Natural killer cell (primary cell): ENCODE results near the gene UGT1A8. TPM values are rescaled to one million over a fixed set of nuclear protein-coding genes. Genes with fewer than 3 reads are reported as not detected.
"Not testable (repeated sequence)": the region's sequence is repeated elsewhere in the genome, so short reads cannot be mapped to it uniquely, and the experiment has no call there.

Experiments
- ATAC-seq, 3 donors: fragments of 150-1000 bp in 2 of 3; fragments of 200-7000 bp in 1 of 3; cut with Tn5 transposase; 1 replicate in 1 of 3; 2 replicates in 2 of 3; pipeline ENCODE4 v1.10.0; 2021; ENCODE audit warnings: mild to moderate bottlenecking in 2 of 3, moderate library complexity in 2 of 3
- DNase-seq, 2 donors: peaks; one replicate each; pipeline versions ENCODE4 v3.0.0 to v3.0.0-alpha.2; 2013 to 2021; ENCODE audit warnings: mixed read lengths in 1 of 2
- H3K27ac ChIP-seq: one replicate; pipeline ENCODE4 v1.5.1; 2013; ENCODE audit warnings: mild to moderate bottlenecking, low read length
- H3K27me3 ChIP-seq: one replicate; pipeline ENCODE4 v1.6.1; 2013; ENCODE audit warnings: low read length; ENCODE audit not compliant: control insufficient read depth, insufficient read depth
- H3K36me3 ChIP-seq: one replicate; pipeline ENCODE4 v1.6.1; 2013; ENCODE audit warnings: low read length; ENCODE audit not compliant: control insufficient read depth, insufficient read depth
- H3K4me1 ChIP-seq: one replicate; pipeline ENCODE4 v1.6.1; 2013; ENCODE audit warnings: low read length; ENCODE audit not compliant: control insufficient read depth, insufficient read depth
- H3K4me3 ChIP-seq: one replicate; pipeline ENCODE4 v1.5.1; 2013; ENCODE audit warnings: low read length
- H3K9me3 ChIP-seq: one replicate; pipeline ENCODE4 v1.6.1; 2013; ENCODE audit warnings: low read length; ENCODE audit not compliant: control insufficient read depth, insufficient read depth
- H3K27ac Mint-ChIP-seq, 2 donors: one replicate each; pipeline ENCODE4 v1.8.0; 2022; ENCODE audit warnings: mild to moderate bottlenecking in 2 of 2, mixed read lengths in 2 of 2, moderate library complexity in 1 of 2
- H3K27me3 Mint-ChIP-seq, 2 donors: one replicate each; pipeline ENCODE4 v1.8.0; 2022; ENCODE audit warnings: low read depth in 2 of 2, mixed read lengths in 2 of 2
- H3K36me3 Mint-ChIP-seq: one replicate; pipeline ENCODE4 v1.8.0; 2022; ENCODE audit warnings: mixed read lengths
- H3K4me1 Mint-ChIP-seq, 2 donors: one replicate each; pipeline ENCODE4 v1.8.0; 2022; ENCODE audit warnings: mixed read lengths in 2 of 2
- H3K4me3 Mint-ChIP-seq: one replicate; pipeline ENCODE4 v1.8.0; 2022; ENCODE audit warnings: mild to moderate bottlenecking, moderate library complexity, mixed read lengths
- H3K9me3 Mint-ChIP-seq, 2 donors: one replicate each; pipeline ENCODE4 v1.8.0; 2022; ENCODE audit warnings: mixed read lengths in 2 of 2
- WGBS: methylation state at CpG from one replicate; pipeline ENCODE4 v1.1.7; 2013; ENCODE audit warnings: missing lambda C conversion rate; ENCODE audit not compliant: insufficient coverage; 5-methylcytosine and 5-hydroxymethylcytosine counted together
- intact Hi-C: fragments of 100-400 bp; cut with micrococcal nuclease; formaldehyde crosslinking; loops from one replicate; pipeline ENCODE4 v1.14.2; 2022
- total RNA-seq, 4 donors: library from RNA; stranded (reverse); fragments of 120-200 nt in 1 of 4; gene quantifications; one replicate each; pipeline versions ENCODE4 v1.2.3 to v1.2.4, GENCODE V29; 2013 to 2022
- TF ChIP-seq, protein P1 (sequence below): fragments of 200-600 bp; IDR thresholded peaks from one replicate; pipeline ENCODE4 v1.8.0; 2022; ENCODE audit warnings: antibody characterized with exemption

The UGT1A8 gene
- total RNA-seq, 3 donors from 2014 or later (not counting 1 experiment from before 2014, with no cell fraction given), result not detected

DNA sequence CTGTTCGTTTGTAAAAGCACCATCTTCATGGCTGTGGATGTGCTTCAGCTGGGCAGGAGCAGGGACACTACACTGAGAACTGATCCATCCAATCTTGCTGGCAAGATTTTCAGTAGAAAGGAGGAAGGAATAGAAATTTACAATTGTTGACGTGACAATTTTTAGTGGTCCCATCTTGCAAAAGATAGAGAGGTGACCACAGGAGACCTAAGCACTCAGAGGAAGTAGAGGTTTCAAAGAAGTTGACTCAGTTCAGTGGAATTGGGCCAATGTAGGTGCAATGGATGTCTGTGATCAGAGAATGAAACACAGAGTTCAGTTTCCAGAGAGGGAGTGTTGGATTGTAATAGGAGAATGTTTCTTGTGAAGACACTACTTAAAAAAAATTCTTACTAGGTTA, 96.7 kb downstream of the UGT1A8 start:
- no peaks in the 10 kb centered on the region for H3K36me3 ChIP-seq
- H3K9me3 ChIP-seq, result no peaks in the 10 kb centered on the region
- no peaks in the 10 kb centered on the region for H3K36me3 Mint-ChIP-seq
- no peak overlapping the region for H3K27ac ChIP-seq
- H3K27me3 ChIP-seq, result no peaks in the 10 kb centered on the region
- no peaks in the 10 kb centered on the region for H3K4me1 Mint-ChIP-seq
- peaks cover 16 to 45% of the 10 kb centered on the region in 2 donors for H3K27me3 Mint-ChIP-seq
- DNase-seq, result no peak
- no peak for ATAC-seq
- no peaks in the 10 kb centered on the region for H3K9me3 Mint-ChIP-seq
- 50% methylated on average over 2 of the region's 2 CpGs for WGBS
- no peaks in the 10 kb centered on the region for H3K4me1 ChIP-seq
- H3K27ac Mint-ChIP-seq, result no peak overlapping the region
- H3K4me3 Mint-ChIP-seq, result no peak overlapping the region
- TF ChIP-seq, protein P1, sequence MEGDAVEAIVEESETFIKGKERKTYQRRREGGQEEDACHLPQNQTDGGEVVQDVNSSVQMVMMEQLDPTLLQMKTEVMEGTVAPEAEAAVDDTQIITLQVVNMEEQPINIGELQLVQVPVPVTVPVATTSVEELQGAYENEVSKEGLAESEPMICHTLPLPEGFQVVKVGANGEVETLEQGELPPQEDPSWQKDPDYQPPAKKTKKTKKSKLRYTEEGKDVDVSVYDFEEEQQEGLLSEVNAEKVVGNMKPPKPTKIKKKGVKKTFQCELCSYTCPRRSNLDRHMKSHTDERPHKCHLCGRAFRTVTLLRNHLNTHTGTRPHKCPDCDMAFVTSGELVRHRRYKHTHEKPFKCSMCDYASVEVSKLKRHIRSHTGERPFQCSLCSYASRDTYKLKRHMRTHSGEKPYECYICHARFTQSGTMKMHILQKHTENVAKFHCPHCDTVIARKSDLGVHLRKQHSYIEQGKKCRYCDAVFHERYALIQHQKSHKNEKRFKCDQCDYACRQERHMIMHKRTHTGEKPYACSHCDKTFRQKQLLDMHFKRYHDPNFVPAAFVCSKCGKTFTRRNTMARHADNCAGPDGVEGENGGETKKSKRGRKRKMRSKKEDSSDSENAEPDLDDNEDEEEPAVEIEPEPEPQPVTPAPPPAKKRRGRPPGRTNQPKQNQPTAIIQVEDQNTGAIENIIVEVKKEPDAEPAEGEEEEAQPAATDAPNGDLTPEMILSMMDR, result no peak
- no peak overlapping the region for H3K4me3 ChIP-seq
- intact Hi-C loops, result loop anchor here (5.0 kb wide), 1 partner anchor 862 kb away; no protein-coding TSS in a partner anchor

DNA sequence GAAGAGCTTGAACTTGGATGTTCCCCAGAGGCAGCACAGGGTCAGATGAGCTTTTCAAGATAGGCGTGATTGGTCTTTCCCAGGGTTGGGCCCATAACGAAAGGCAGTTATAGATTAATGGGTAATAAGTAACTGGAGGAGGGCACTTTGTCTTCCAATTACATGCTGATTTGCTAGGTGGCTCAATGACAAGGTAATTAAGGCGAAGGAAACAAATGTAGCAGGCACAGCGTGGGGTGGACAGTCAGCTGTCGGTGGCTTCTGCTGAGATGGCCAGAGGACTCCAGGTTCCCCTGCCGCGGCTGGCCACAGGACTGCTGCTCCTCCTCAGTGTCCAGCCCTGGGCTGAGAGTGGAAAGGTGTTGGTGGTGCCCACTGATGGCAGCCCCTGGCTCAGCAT, 101.1 kb downstream of the UGT1A8 start, which contains the start of gene UGT1A4:
Gene UGT1A4 (plus strand): TSS at position 185 of the 400 bp plus-strand sequence. CDS start 85 bp downstream, at position 270.
- H3K4me3 ChIP-seq, result no peak within 1 kb of the TSS
- H3K36me3 Mint-ChIP-seq, result no peaks in the 10 kb centered on the region
- H3K4me3 Mint-ChIP-seq, result no peak within 1 kb of the TSS
- intact Hi-C loops, result no loop called here
- H3K27ac ChIP-seq, result no peak within 1 kb of the TSS
- ATAC-seq (no peak), DNase-seq (no peak)
- WGBS, result 92% methylated on average over 7 of the region's 7 CpGs
- H3K36me3 ChIP-seq, result no peaks in the 10 kb centered on the region
- no peaks in the 10 kb centered on the region for H3K4me1 ChIP-seq
- no peaks in the 10 kb centered on the region for H3K4me1 Mint-ChIP-seq
- no peak within 1 kb of the TSS for H3K27ac Mint-ChIP-seq
- TF ChIP-seq, protein P1, result no peak
- no peaks in the 10 kb centered on the region for H3K9me3 ChIP-seq
- no peaks in the 10 kb centered on the region for H3K27me3 ChIP-seq
- H3K27me3 Mint-ChIP-seq, result peaks cover 9 to 27% of the 10 kb centered on the region in 2 donors
- H3K9me3 Mint-ChIP-seq, result no peaks in the 10 kb centered on the region

DNA sequence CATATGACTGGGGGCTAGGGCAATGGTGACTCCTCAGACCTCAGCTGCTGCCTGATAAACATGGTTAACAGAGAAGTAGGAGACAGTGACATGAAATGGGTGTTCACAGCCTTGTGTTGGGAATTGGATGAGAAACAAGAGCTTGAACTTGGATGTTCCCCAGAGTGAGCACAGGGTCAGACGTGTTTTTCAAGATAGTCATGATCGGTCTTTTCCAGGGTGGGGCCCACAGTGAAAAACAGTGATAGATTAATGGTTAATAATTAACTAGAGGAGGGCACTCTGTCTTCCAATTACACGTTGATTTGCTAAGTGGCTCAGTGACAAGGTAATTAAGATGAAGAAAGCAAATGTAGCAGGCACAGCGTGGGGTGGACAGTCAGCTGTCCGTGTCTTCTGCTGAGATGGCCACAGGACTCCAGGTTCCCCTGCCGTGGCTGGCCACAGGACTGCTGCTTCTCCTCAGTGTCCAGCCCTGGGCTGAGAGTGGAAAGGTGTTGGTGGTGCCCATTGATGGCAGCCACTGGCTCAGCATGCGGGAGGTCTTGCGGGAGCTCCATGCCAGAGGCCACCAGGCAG, 111.4 kb downstream of the UGT1A8 start, which contains the start of gene UGT1A3:
Gene UGT1A3 (plus strand): TSS at position 320 of the 579 bp plus-strand sequence. CDS start 85 bp downstream, at position 405.
- no peaks in the 10 kb centered on the region for H3K9me3 ChIP-seq
- H3K36me3 ChIP-seq, result no peaks in the 10 kb centered on the region
- no peaks in the 10 kb centered on the region for H3K9me3 Mint-ChIP-seq
- H3K27ac Mint-ChIP-seq, result no peak within 1 kb of the TSS
- no peak within 1 kb of the TSS for H3K27ac ChIP-seq
- no peaks in the 10 kb centered on the region for H3K4me1 Mint-ChIP-seq
- no peaks in the 10 kb centered on the region for H3K4me1 ChIP-seq
- TF ChIP-seq, protein P1, result no peak
- H3K36me3 Mint-ChIP-seq, result no peaks in the 10 kb centered on the region
- WGBS, result 87% methylated on average over 8 of the region's 8 CpGs
- no peak for ATAC-seq
- H3K4me3 Mint-ChIP-seq, result no peak within 1 kb of the TSS
- no peaks in the 10 kb centered on the region for H3K27me3 ChIP-seq
- no peak for DNase-seq
- no peak within 1 kb of the TSS for H3K4me3 ChIP-seq
- intact Hi-C loops, result no loop called here
- peaks cover 22 to 52% of the 10 kb centered on the region in 2 donors for H3K27me3 Mint-ChIP-seq

DNA sequence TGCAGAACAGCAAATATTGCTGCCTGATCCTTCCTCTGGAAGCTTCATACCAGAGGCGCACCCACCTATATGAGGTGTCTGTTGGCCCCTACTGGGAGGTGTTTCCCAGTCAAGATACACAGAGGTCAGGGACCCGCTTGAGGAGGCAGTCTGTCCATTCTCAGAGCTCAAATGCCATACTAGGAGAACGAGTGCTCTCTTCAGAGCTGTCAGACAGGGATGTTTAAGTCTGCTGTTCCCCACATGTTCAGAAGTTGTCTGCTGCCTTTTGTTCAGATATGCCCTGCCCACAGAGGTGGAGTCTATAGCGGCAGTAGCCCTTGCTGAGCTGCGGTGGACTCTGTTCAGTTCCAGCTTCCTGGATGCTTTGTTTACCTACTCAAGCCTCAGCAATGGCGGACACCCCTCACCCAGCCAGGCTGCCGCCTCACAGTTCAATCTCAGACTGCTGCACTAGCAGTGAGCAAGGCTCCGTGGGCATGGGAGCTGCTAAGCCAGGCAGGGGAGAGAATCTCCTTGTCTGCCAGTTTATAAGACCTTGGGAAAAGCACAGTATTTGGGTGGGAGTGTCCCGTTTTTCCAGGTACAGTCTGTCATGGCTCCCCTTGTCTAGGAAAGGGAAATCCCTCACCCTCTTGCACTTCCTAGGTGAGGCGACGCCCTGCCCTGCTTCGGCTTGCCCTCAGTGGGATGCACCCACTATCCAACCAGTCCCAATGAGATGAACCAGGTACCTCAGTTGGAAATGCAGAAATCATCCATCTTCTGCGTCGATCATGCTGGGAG, 119.6 kb downstream of the UGT1A8 start:
- H3K4me3 ChIP-seq, DNase-seq, ATAC-seq, H3K27ac Mint-ChIP-seq, intact Hi-C loops, H3K36me3 Mint-ChIP-seq, H3K4me1 Mint-ChIP-seq, H3K36me3 ChIP-seq, H3K4me1 ChIP-seq, H3K27me3 ChIP-seq, H3K27ac ChIP-seq, H3K9me3 ChIP-seq, H3K9me3 Mint-ChIP-seq, H3K4me3 Mint-ChIP-seq: not testable (repeated sequence)
- H3K27me3 Mint-ChIP-seq, result peaks cover 39 to 42% of the 10 kb centered on the region in 2 donors
- WGBS, result 90% methylated on average over 13 of the region's 14 CpGs
